Breast epithelium (tissue), 3 donors: ENCODE results near the gene GPR42.

Source experiments
- POLR2A ChIP-seq: fragments of 450-650 bp; IDR thresholded peaks from one replicate; pipeline ENCODE4 v1.6.1; 2016; ENCODE audit warnings: antibody characterized with exemption, mild to moderate bottlenecking, moderate library complexity
- POLR2AphosphoS5 ChIP-seq, 3 donors: sonication (generic); formaldehyde crosslinking; IDR thresholded peaks; one replicate each; pipeline ENCODE4 v1.6.1; 2017; ENCODE audit warnings: antibody characterized with exemption in 3 of 3
- TF ChIP-seq, protein P1 (sequence below), 3 donors: fragments of 450-650 bp; IDR thresholded peaks; one replicate each; pipeline ENCODE4 v1.5.1; 2016 to 2017; ENCODE audit warnings: antibody characterized with exemption in 3 of 3, mild to moderate bottlenecking in 3 of 3, moderate library complexity in 3 of 3

DNA sequence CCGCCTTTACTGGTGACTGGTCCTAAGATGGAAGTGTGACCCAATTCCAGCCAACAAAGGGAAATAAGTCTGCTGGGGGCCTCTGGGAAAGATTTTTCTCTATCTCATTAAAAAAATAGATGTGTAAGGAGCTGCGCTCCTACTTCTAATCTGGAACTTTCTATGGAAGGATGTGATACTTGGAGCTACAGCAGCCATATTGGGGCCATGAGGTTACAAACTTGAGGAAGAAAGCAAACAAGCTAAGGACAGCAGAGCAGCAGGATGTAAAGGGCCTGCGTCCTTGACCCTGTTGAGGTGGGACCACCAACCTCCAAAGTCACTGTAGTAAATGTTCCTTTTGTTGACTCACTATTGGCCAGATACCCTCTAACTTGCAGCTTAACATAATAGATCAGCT lies 7.5 kb downstream of the GPR42 start:
- TF ChIP-seq, protein P1, sequence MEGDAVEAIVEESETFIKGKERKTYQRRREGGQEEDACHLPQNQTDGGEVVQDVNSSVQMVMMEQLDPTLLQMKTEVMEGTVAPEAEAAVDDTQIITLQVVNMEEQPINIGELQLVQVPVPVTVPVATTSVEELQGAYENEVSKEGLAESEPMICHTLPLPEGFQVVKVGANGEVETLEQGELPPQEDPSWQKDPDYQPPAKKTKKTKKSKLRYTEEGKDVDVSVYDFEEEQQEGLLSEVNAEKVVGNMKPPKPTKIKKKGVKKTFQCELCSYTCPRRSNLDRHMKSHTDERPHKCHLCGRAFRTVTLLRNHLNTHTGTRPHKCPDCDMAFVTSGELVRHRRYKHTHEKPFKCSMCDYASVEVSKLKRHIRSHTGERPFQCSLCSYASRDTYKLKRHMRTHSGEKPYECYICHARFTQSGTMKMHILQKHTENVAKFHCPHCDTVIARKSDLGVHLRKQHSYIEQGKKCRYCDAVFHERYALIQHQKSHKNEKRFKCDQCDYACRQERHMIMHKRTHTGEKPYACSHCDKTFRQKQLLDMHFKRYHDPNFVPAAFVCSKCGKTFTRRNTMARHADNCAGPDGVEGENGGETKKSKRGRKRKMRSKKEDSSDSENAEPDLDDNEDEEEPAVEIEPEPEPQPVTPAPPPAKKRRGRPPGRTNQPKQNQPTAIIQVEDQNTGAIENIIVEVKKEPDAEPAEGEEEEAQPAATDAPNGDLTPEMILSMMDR (IDR thresholded peaks at IDR 0.05): no peak
- TF ChIP-seq POLR2AphosphoS5 (IDR thresholded peaks at IDR 0.05): no peak
- TF ChIP-seq POLR2A: no peak
